HepG2 (cell line): ENCODE data around the gene TFAP2E. TPM values are rescaled to one million over a fixed set of nuclear protein-coding genes. Genes with fewer than 3 reads are reported as not detected.

Experiments used
- ATF7-NPFF ChIP-seq: sonication (generic); formaldehyde crosslinking; IDR thresholded peaks from 2 replicates; pipeline ENCODE4 v1.8.1; 2023; ENCODE audit warnings: mild to moderate bottlenecking, low read depth, missing genetic modification reagents, moderate library complexity
- CC2D1A ChIP-seq: sonication (generic); formaldehyde crosslinking; IDR thresholded peaks from 2 replicates; pipeline ENCODE4 v1.8.1; 2023; ENCODE audit warnings: mild to moderate bottlenecking, missing genetic modification reagents
- DNMT3B ChIP-seq: conservative IDR thresholded peaks from 2 replicates; pipeline ENCODE4 v1.6.1; 2016; ENCODE audit warnings: missing biosample characterization, control low read depth
- KAT8 ChIP-seq: IDR thresholded peaks from 2 replicates; pipeline ENCODE4 v1.6.1; 2016; ENCODE audit warnings: missing genetic modification reagents, missing compliant biosample characterization
- KLF9 ChIP-seq: IDR thresholded peaks from 2 replicates; pipeline ENCODE4 v1.6.1; 2016; ENCODE audit warnings: low read depth
- SIX1 ChIP-seq: sonication (generic); formaldehyde crosslinking; IDR thresholded peaks from 2 replicates; pipeline ENCODE4 v1.4.0; 2020; ENCODE audit warnings: missing genetic modification reagents, borderline replicate concordance
- THAP11 ChIP-seq: IDR thresholded peaks from 2 replicates; pipeline ENCODE4 v1.6.1; 2016; ENCODE audit warnings: missing biosample characterization, missing genetic modification reagents
- XRCC5 ChIP-seq: fragments of 200-400 bp; formaldehyde crosslinking; optimal IDR thresholded peaks from 2 replicates; pipeline ENCODE3; 2017; ENCODE audit warnings: mild to moderate bottlenecking, low read length
- ZFX ChIP-seq: sonication (generic); formaldehyde crosslinking; IDR thresholded peaks from 2 replicates; pipeline ENCODE4 v1.4.0; 2020; ENCODE audit warnings: mild to moderate bottlenecking, low read depth, missing genetic modification reagents, moderate library complexity
- ZNF251 ChIP-seq: sonication (generic); formaldehyde crosslinking; IDR thresholded peaks from 2 replicates; pipeline ENCODE4 v1.9.0; 2021; ENCODE audit warnings: mild to moderate bottlenecking, missing genetic modification reagents
- ZNF432 ChIP-seq: sonication (generic); formaldehyde crosslinking; IDR thresholded peaks from 2 replicates; pipeline ENCODE4 v1.5.0; 2020; ENCODE audit warnings: missing genetic modification reagents, mild to moderate bottlenecking, borderline replicate concordance
- ZNF503 ChIP-seq: sonication (generic); formaldehyde crosslinking; IDR thresholded peaks from 2 replicates; pipeline ENCODE4 v1.4.0; 2020; ENCODE audit warnings: missing genetic modification reagents
- ZNF710 ChIP-seq: sonication (generic); formaldehyde crosslinking; IDR thresholded peaks from 2 replicates; pipeline ENCODE4 v1.5.0; 2020; ENCODE audit warnings: mild to moderate bottlenecking, missing genetic modification reagents, borderline replicate concordance
- polyA plus RNA-seq, 8 experiments: library from polyadenylated mRNA; depleted of rRNA in 3 of 8; stranded (reverse) in 7 of 8; unstranded in 1 of 8; fragments of >200 nt; fragmentation: Illumina TruSeq in 4 of 8; extraction: Trizol in 4 of 8; gene quantifications; 2 replicates each; pipeline versions ENCODE4 v1.2.1 to v1.2.3, GENCODE V29; 2011 to 2016; ENCODE audit warnings: low read depth in 4 of 8, missing spikeins in 1 of 8, mixed read lengths in 1 of 8; ENCODE audit not compliant: insufficient read depth in 1 of 8
- total RNA-seq, 5 experiments: library from RNA; depleted of rRNA; stranded (reverse); fragments of >200 nt; fragmentation: Illumina TruSeq; extraction: Trizol; gene quantifications; 2 replicates each; pipeline ENCODE4 v1.2.3, GENCODE V29; 2016; ENCODE audit warnings: low read depth in 1 of 5
- TF ChIP-seq, protein P1 (sequence below): sonication (generic); formaldehyde crosslinking; IDR thresholded peaks from 2 replicates; pipeline ENCODE4 v1.5.0; 2020; ENCODE audit warnings: missing genetic modification reagents, mild to moderate bottlenecking, borderline replicate concordance
- TF ChIP-seq, protein P2 (sequence below), 2 experiments: fragments of 450-650 bp in 1 of 2; sonication (generic) in 1 of 2; formaldehyde crosslinking in 1 of 2; IDR thresholded peaks; 2 replicates each; pipeline versions ENCODE4 v1.6.1 to v1.8.0; 2016 to 2022; ENCODE audit warnings: antibody characterized with exemption in 1 of 2, mild to moderate bottlenecking in 1 of 2, missing genetic modification reagents in 1 of 2

Gene TFAP2E
- total and polyA plus RNA-seq, 2 of the 13 experiments (the other 11 are each of a cell fraction or from before 2014, with no cell fraction given), result 0.31 to 0.41 TPM

- TF ChIP-seq ATF7-NPFF (CRISPR knock-in tag) (no peak), ZFX (CRISPR knock-in tag) (peak; percentile 96), KLF9 (CRISPR knock-in tag) (no peak), ZNF251 (CRISPR knock-in tag) (no peak), KAT8 (CRISPR knock-in tag) (peak; percentile 90; the same call in 1 of the 2 replicates), THAP11 (no peak), SIX1 (CRISPR knock-in tag) (no peak), ZNF503 (CRISPR knock-in tag) (peak; percentile 7; the same call in 1 of the 2 replicates), ZNF710 (no peak), DNMT3B (CRISPR knock-in tag) (no peak), ZNF432 (CRISPR knock-in tag) (no peak), CC2D1A (CRISPR knock-in tag) (no peak), XRCC5 (no peak)
- TF ChIP-seq, protein P1, sequence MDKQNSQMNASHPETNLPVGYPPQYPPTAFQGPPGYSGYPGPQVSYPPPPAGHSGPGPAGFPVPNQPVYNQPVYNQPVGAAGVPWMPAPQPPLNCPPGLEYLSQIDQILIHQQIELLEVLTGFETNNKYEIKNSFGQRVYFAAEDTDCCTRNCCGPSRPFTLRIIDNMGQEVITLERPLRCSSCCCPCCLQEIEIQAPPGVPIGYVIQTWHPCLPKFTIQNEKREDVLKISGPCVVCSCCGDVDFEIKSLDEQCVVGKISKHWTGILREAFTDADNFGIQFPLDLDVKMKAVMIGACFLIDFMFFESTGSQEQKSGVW (CRISPR knock-in tag), result no peak
- TF ChIP-seq, protein P2, sequence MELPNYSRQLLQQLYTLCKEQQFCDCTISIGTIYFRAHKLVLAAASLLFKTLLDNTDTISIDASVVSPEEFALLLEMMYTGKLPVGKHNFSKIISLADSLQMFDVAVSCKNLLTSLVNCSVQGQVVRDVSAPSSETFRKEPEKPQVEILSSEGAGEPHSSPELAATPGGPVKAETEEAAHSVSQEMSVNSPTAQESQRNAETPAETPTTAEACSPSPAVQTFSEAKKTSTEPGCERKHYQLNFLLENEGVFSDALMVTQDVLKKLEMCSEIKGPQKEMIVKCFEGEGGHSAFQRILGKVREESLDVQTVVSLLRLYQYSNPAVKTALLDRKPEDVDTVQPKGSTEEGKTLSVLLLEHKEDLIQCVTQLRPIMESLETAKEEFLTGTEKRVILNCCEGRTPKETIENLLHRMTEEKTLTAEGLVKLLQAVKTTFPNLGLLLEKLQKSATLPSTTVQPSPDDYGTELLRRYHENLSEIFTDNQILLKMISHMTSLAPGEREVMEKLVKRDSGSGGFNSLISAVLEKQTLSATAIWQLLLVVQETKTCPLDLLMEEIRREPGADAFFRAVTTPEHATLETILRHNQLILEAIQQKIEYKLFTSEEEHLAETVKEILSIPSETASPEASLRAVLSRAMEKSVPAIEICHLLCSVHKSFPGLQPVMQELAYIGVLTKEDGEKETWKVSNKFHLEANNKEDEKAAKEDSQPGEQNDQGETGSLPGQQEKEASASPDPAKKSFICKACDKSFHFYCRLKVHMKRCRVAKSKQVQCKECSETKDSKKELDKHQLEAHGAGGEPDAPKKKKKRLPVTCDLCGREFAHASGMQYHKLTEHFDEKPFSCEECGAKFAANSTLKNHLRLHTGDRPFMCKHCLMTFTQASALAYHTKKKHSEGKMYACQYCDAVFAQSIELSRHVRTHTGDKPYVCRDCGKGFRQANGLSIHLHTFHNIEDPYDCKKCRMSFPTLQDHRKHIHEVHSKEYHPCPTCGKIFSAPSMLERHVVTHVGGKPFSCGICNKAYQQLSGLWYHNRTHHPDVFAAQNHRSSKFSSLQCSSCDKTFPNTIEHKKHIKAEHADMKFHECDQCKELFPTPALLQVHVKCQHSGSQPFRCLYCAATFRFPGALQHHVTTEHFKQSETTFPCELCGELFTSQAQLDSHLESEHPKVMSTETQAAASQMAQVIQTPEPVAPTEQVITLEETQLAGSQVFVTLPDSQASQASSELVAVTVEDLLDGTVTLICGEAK (IDR thresholded peaks at IDR 0.05), result no peak
- TF ChIP-seq, protein P2 (CRISPR knock-in tag; IDR thresholded peaks at IDR 0.05), result no peak
Observed at GRCh38 chr1:35557118-35557610, 15.9 kb upstream of the TFAP2E start, which contains the start of gene KIAA0319L (continued).
